OCI-LY3 (cell line): Measurements from ENCODE around the gene NCMAP.

Experiments used
- H2AFZ ChIP-seq: fragments of 200-600, 300-600 bp; shearing (Covaris generic); 2 replicates; pipeline ENCODE4 v1.6.0; 2014; ENCODE audit warnings: antibody characterized with exemption, low read depth, low read length
- H3K27ac ChIP-seq: fragments of 200-600, 300-600 bp; sonication (generic); 2 replicates; pipeline ENCODE4 v1.5.1; 2014; ENCODE audit warnings: mild to moderate bottlenecking, low read length, moderate library complexity, mixed read lengths
- H3K27me3 ChIP-seq: fragments of 200-600, 300-600 bp; sonication (generic); 2 replicates; pipeline ENCODE4 v1.6.1; 2014; ENCODE audit warnings: low read depth, low read length, mixed read lengths
- H3K36me3 ChIP-seq: fragments of 200-600, 300-600 bp; sonication (generic); replicated peaks from 2 replicates; pipeline ENCODE3; 2014; ENCODE audit warnings: low read depth, low read length, mixed read lengths
- H3K4me1 ChIP-seq: fragments of 300-600, 200-600 bp; sonication (generic); 2 replicates; pipeline ENCODE4 v1.6.1; 2014; ENCODE audit warnings: low read length, mixed read lengths
- H3K4me2 ChIP-seq: fragments of 200-600, 300-600 bp; sonication (generic); 2 replicates; pipeline ENCODE4 v1.6.1; 2014; ENCODE audit warnings: low read length, mixed read lengths
- H3K4me3 ChIP-seq: fragments of 300-600, 200-600 bp; sonication (generic); 2 replicates; pipeline ENCODE4 v1.5.1; 2014; ENCODE audit warnings: antibody characterized with exemption, mild to moderate bottlenecking, low read length, moderate library complexity
- H3K79me2 ChIP-seq: fragments of 300-600, 200-600 bp; shearing (Covaris generic); 2 replicates; pipeline ENCODE4 v1.6.1; 2014; ENCODE audit warnings: mild to moderate bottlenecking, low read length, mixed read lengths
- H3K9ac ChIP-seq: fragments of 300-600, 200-600 bp; shearing (Covaris generic); 2 replicates; pipeline ENCODE4 v1.6.0; 2014; ENCODE audit warnings: mild to moderate bottlenecking, low read length, moderate library complexity
- H3K9me3 ChIP-seq: fragments of 200-600, 300-600 bp; shearing (Covaris generic); 2 replicates; pipeline ENCODE4 v1.6.1; 2014; ENCODE audit warnings: low read length, mixed read lengths; ENCODE audit not compliant: insufficient read depth
- H4K20me1 ChIP-seq: fragments of 200-600, 300-600 bp; sonication (generic); 2 replicates; pipeline ENCODE4 v1.6.1; 2016; ENCODE audit warnings: low read length, mixed read lengths; ENCODE audit not compliant: insufficient read depth
- CTCF ChIP-seq: fragments of 200-600, 300-600 bp; sonication (generic); IDR thresholded peaks from 2 replicates; pipeline ENCODE4 v1.5.1; 2014; ENCODE audit warnings: antibody characterized with exemption, low read length, low read depth
- EZH2phosphoT487 ChIP-seq: fragments of 200-600 bp; shearing (Covaris generic); IDR thresholded peaks from 2 replicates; pipeline ENCODE4 v1.6.1; 2018; ENCODE audit warnings: antibody characterized with exemption, mixed run types, low read depth

The NCMAP gene

GRCh38 chr1:24553931-24554330 lies 2.0 kb upstream of the NCMAP start:
- TF ChIP-seq EZH2phosphoT487 (no peak), CTCF (no peak)
- Histone ChIP-seq H3K27me3 (peaks cover 7% of the 10 kb centered on the region; the same call in 1 of the 2 replicates), H3K4me1 (peaks cover 12% of the 10 kb centered on the region)

GRCh38 chr1:24554714-24555113 lies 1.2 kb upstream of the NCMAP start:
- H3K79me2 ChIP-seq: no peaks in the 10 kb centered on the region
- H4K20me1 ChIP-seq: no peaks in the 10 kb centered on the region
- no peak overlapping the region for H3K4me3 ChIP-seq
- no peak overlapping the region for H3K4me2 ChIP-seq
- no peak overlapping the region for H3K27ac ChIP-seq
- H3K4me1 ChIP-seq: peaks cover 17% of the 10 kb centered on the region
- H3K9ac ChIP-seq: no peak overlapping the region
- H3K36me3 ChIP-seq: no peaks in the 10 kb centered on the region
- no peak overlapping the region for H2AFZ ChIP-seq
- TF ChIP-seq CTCF (no peak), EZH2phosphoT487 (no peak)
- H3K27me3 ChIP-seq: peaks cover 7% of the 10 kb centered on the region; the same call in 1 of the 2 replicates
- no peaks in the 10 kb centered on the region for H3K9me3 ChIP-seq

More at GRCh38 chr1:24553931-24554330, 2.0 kb upstream of the NCMAP start:
- Histone ChIP-seq H3K9me3 (no peaks in the 10 kb centered on the region), H3K79me2 (no peaks in the 10 kb centered on the region), H3K4me3 (no peak overlapping the region), H3K27ac (no peak overlapping the region), H3K36me3 (no peaks in the 10 kb centered on the region), H3K4me2 (no peak overlapping the region), H4K20me1 (no peaks in the 10 kb centered on the region), H2AFZ (no peak overlapping the region), H3K9ac (no peak overlapping the region)

DNA sequence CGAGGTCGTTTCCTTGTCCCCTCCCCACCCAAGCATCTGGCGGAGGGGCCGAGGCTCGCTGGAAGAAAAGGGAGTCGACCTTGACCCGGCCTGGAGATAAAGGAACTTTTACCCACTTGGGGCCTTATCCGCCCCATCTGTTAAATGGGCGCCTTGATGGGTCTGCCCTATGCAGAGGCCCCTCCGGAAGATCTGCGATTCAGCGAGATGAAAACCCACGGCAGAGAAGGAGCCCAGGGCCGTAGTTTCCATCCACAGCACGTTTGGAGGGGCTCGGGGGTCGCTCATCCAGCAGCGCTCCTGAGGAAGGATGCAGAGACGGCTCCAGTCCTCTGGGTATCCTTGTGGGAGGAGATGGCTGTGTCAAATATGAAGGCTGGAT lies 518 bp downstream of the NCMAP start:
- peaks cover 17% of the 10 kb centered on the region for H3K4me1 ChIP-seq
- H3K9me3 ChIP-seq: no peaks in the 10 kb centered on the region
- H3K9ac ChIP-seq: no peak overlapping the region
- H3K27me3 ChIP-seq: peaks cover 7% of the 10 kb centered on the region; the same call in 1 of the 2 replicates
- no peak for TF ChIP-seq EZH2phosphoT487
- H3K36me3 ChIP-seq: no peaks in the 10 kb centered on the region
- H3K4me2 ChIP-seq: peak overlapping the region; percentile 66
- H4K20me1 ChIP-seq: no peaks in the 10 kb centered on the region
- H2AFZ ChIP-seq: no peak overlapping the region
- H3K4me3 ChIP-seq: peak overlapping the region; percentile 70
- no peaks in the 10 kb centered on the region for H3K79me2 ChIP-seq
- H3K27ac ChIP-seq: no peak overlapping the region

DNA sequence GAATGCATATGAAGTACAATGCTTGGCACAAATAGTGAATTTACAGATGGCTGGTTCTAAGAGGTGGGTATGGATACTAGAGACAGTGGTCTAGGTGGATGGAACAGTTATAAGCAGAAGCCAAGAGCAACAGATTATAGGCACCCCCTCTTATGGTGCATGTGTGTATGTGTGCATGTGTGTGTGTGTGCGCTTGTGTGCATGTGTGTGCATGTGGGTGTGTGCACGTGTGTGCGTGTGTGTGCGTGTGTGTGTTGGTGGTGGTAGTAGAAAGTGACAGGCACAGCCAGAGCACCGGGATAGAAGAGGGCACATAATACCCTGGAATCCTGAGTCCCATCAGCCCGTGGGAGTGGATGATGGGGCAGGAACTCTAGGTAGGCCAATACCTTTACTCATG lies 1.3 kb downstream of the NCMAP start:
- Histone ChIP-seq H3K4me3 (no peak overlapping the region), H3K9me3 (no peaks in the 10 kb centered on the region), H3K27ac (no peak overlapping the region), H4K20me1 (no peaks in the 10 kb centered on the region), H3K27me3 (peaks cover 7% of the 10 kb centered on the region; the same call in 1 of the 2 replicates), H3K9ac (no peak overlapping the region), H3K4me2 (no peak overlapping the region), H3K4me1 (peaks cover 17% of the 10 kb centered on the region), H3K79me2 (no peaks in the 10 kb centered on the region), H2AFZ (no peak overlapping the region), H3K36me3 (no peaks in the 10 kb centered on the region)
- TF ChIP-seq EZH2phosphoT487: no peak
- TF ChIP-seq CTCF: no peak
